ENCODE results near the gene OR2M7. TPM values are rescaled to one million over a fixed set of nuclear protein-coding genes. Genes with fewer than 3 reads are reported as not detected.
"Not testable (repeated sequence)": the region's sequence is repeated elsewhere in the genome, so short reads cannot be mapped to it uniquely, and the experiment has no call there.

Gene OR2M7
- total RNA-seq, 1 donor from 2014 or later, result not detected

GRCh38 chr1:248348475-248348874 is 24.1 kb upstream of the OR2M7 start, which contains the start of gene OR14C36:
Gene OR14C36 (plus strand): TSS chr1:248348775. CDS start chr1:248348775, 0 bp downstream.
- no peaks in the 10 kb centered on the region for H3K36me3 ChIP-seq
- Mint-ChIP-seq H3K27ac (no peak within 1 kb of the TSS), H3K9me3 (peaks cover 5% of the 10 kb centered on the region), H3K36me3 (no peaks in the 10 kb centered on the region), H3K4me3 (no peak within 1 kb of the TSS), H3K27me3 (ENCODE audit: insufficient read depth, low read depth) (no peaks in the 10 kb centered on the region), H3K4me1 (no peaks in the 10 kb centered on the region)
- H3K4me3 ChIP-seq, result no peak within 1 kb of the TSS
- no peak within 1 kb of the TSS for H3K27ac ChIP-seq
- H3K27me3 ChIP-seq, result no peaks in the 10 kb centered on the region
- H3K4me2 ChIP-seq, result no peak within 1 kb of the TSS
- H3K9me3 ChIP-seq (ENCODE audit: low read depth), result peaks cover 37% of the 10 kb centered on the region
- H3K4me1 ChIP-seq, result no peaks in the 10 kb centered on the region
- no peaks in the 10 kb centered on the region for H4K20me1 ChIP-seq (ENCODE audit: low read depth)
- TF ChIP-seq EZH2phosphoT487 (IDR thresholded peaks at IDR 0.05), result no peak
- no peak for TF ChIP-seq EZH2 (IDR thresholded peaks at IDR 0.05)
- no peak for TF ChIP-seq CTCF (IDR thresholded peaks at IDR 0.05)
- no peak for DNase-seq (ENCODE audit: low spot score)
- H3K79me2 ChIP-seq (ENCODE audit: low read depth), result no peaks in the 10 kb centered on the region
- H2AFZ ChIP-seq (replicated peaks), result no peak within 1 kb of the TSS
- H3K9ac ChIP-seq, result no peak within 1 kb of the TSS
- no peaks in the 10 kb centered on the region for H3F3A ChIP-seq (ENCODE audit: low read depth)

GRCh38 chr1:248343451-248343850 is 19.1 kb upstream of the OR2M7 start:
- Mint-ChIP-seq H3K27me3 (ENCODE audit: insufficient read depth, low read depth) (no peaks in the 10 kb centered on the region), H3K27ac (no peak overlapping the region), H3K4me3 (no peak overlapping the region), H3K4me1 (no peaks in the 10 kb centered on the region), H3K9me3 (peaks cover 26% of the 10 kb centered on the region), H3K36me3 (peaks cover 3% of the 10 kb centered on the region)
- Histone ChIP-seq H3K36me3 (no peaks in the 10 kb centered on the region), H3K9ac (no peak overlapping the region), H3K79me2 (ENCODE audit: low read depth) (no peaks in the 10 kb centered on the region), H3K9me3 (ENCODE audit: low read depth) (peaks cover 25% of the 10 kb centered on the region), H3K27me3 (no peaks in the 10 kb centered on the region), H3K4me3 (no peak overlapping the region), H4K20me1 (ENCODE audit: low read depth) (no peaks in the 10 kb centered on the region), H3K4me1 (no peaks in the 10 kb centered on the region), H3K4me2 (no peak overlapping the region), H3F3A (ENCODE audit: low read depth) (no peaks in the 10 kb centered on the region), H3K27ac (no peak overlapping the region), H2AFZ (replicated peaks) (no peak overlapping the region)
- no peak for TF ChIP-seq EZH2phosphoT487 (IDR thresholded peaks at IDR 0.05)
- TF ChIP-seq EZH2 (IDR thresholded peaks at IDR 0.05), result no peak
- TF ChIP-seq CTCF (IDR thresholded peaks at IDR 0.05), result no peak
- DNase-seq (ENCODE audit: low spot score), result no peak

GRCh38 chr1:248316796-248317195 is 7.6 kb downstream of the OR2M7 start:
- no peaks in the 10 kb centered on the region for H3K27me3 ChIP-seq
- Mint-ChIP-seq H3K27ac (no peak overlapping the region), H3K9me3 (peaks cover 66% of the 10 kb centered on the region), H3K27me3 (ENCODE audit: insufficient read depth, low read depth) (peaks cover 5% of the 10 kb centered on the region), H3K4me3 (no peak overlapping the region), H3K4me1 (no peaks in the 10 kb centered on the region), H3K36me3 (no peaks in the 10 kb centered on the region)
- no peaks in the 10 kb centered on the region for H3K4me1 ChIP-seq
- H3F3A ChIP-seq (ENCODE audit: low read depth), result no peaks in the 10 kb centered on the region
- H3K4me3 ChIP-seq, result no peak overlapping the region
- no peaks in the 10 kb centered on the region for H4K20me1 ChIP-seq (ENCODE audit: low read depth)
- peaks cover 25% of the 10 kb centered on the region for H3K9me3 ChIP-seq (ENCODE audit: low read depth)
- no peak overlapping the region for H3K9ac ChIP-seq
- DNase-seq (ENCODE audit: low spot score), result no peak
- H3K4me2 ChIP-seq, result no peak overlapping the region
- TF ChIP-seq CTCF (IDR thresholded peaks at IDR 0.05), result no peak
- TF ChIP-seq EZH2 (IDR thresholded peaks at IDR 0.05), result no peak
- TF ChIP-seq EZH2phosphoT487 (IDR thresholded peaks at IDR 0.05), result no peak
- H3K27ac ChIP-seq, result no peak overlapping the region
- no peak overlapping the region for H2AFZ ChIP-seq (replicated peaks)
- H3K79me2 ChIP-seq (ENCODE audit: low read depth), result no peaks in the 10 kb centered on the region
- no peaks in the 10 kb centered on the region for H3K36me3 ChIP-seq

GRCh38 chr1:248306740-248307139 is 17.6 kb downstream of the OR2M7 start:
- not testable (repeated sequence) for H2AFZ ChIP-seq (replicated peaks); H3K79me2 ChIP-seq (ENCODE audit: low read depth); DNase-seq (ENCODE audit: low spot score); H3K4me1 ChIP-seq; H3K36me3 Mint-ChIP-seq; H3K36me3 ChIP-seq; H3K27ac Mint-ChIP-seq; H3K27me3 ChIP-seq; H3K4me1 Mint-ChIP-seq; H3K9ac ChIP-seq; H3K4me2 ChIP-seq; H3K4me3 ChIP-seq; H3K27me3 Mint-ChIP-seq (ENCODE audit: insufficient read depth, low read depth); H3K27ac ChIP-seq; H3F3A ChIP-seq (ENCODE audit: low read depth); H3K4me3 Mint-ChIP-seq; H4K20me1 ChIP-seq (ENCODE audit: low read depth)
- H3K9me3 ChIP-seq (ENCODE audit: low read depth), result peaks cover 18% of the 10 kb centered on the region
- H3K9me3 Mint-ChIP-seq, result peaks cover 41% of the 10 kb centered on the region
